Activated naive CD8-positive, alpha-beta T cell (primary cell): ENCODE data around the gene KCP.
"Not testable (repeated sequence)": the region's sequence is repeated elsewhere in the genome, so short reads cannot be mapped to it uniquely, and the experiment has no call there.

Experiments used
- H3K27ac Mint-ChIP-seq: one replicate; pipeline ENCODE4 v1.8.0; 2021; ENCODE audit warnings: mixed read lengths
- H3K27me3 Mint-ChIP-seq: one replicate; pipeline ENCODE4 v1.8.0; 2021; ENCODE audit warnings: mixed read lengths
- H3K36me3 Mint-ChIP-seq: one replicate; pipeline ENCODE4 v1.8.0; 2021; ENCODE audit warnings: mixed read lengths
- H3K4me1 Mint-ChIP-seq: one replicate; pipeline ENCODE4 v1.8.0; 2021; ENCODE audit warnings: low read depth, mixed read lengths
- H3K4me3 Mint-ChIP-seq: one replicate; pipeline ENCODE4 v1.8.0; 2021; ENCODE audit warnings: mild to moderate bottlenecking, mixed read lengths
- H3K9me3 Mint-ChIP-seq: one replicate; pipeline ENCODE4 v1.8.0; 2021; ENCODE audit warnings: low read depth, mixed read lengths

The KCP gene

GRCh38 chr7:128910569-128910945, at the start of gene KCP:
TSS of gene KCP (minus strand) at chr7:128910709. CDS start at chr7:128910676, 33 bp downstream.
- Mint-ChIP-seq H3K4me1 (peaks cover 6% of the 10 kb centered on the region), H3K27me3 (peaks cover 20% of the 10 kb centered on the region), H3K36me3 (no peaks in the 10 kb centered on the region)

GRCh38 chr7:128959296-128959695, 48.8 kb upstream of the KCP start:
- H3K36me3 Mint-ChIP-seq: peaks cover 12% of the 10 kb centered on the region
- H3K4me1 Mint-ChIP-seq: peaks cover 21% of the 10 kb centered on the region
- H3K9me3 Mint-ChIP-seq: no peaks in the 10 kb centered on the region
- peak overlapping the region; percentile 54 for H3K27ac Mint-ChIP-seq
- no peak overlapping the region for H3K4me3 Mint-ChIP-seq
- H3K27me3 Mint-ChIP-seq: no peaks in the 10 kb centered on the region

More at GRCh38 chr7:128910569-128910945, at the start of gene KCP:
- Mint-ChIP-seq H3K9me3 (no peaks in the 10 kb centered on the region), H3K27ac (no peak within 1 kb of the TSS), H3K4me3 (no peak within 1 kb of the TSS)

GRCh38 chr7:128955981-128956380, 45.5 kb upstream of the KCP start:
- Mint-ChIP-seq H3K4me3 (no peak overlapping the region), H3K27ac (no peak overlapping the region)

GRCh38 chr7:128954830-128955802, 44.6 kb upstream of the KCP start:
- H3K27ac Mint-ChIP-seq: peak overlapping the region; percentile 66
- H3K27me3 Mint-ChIP-seq: no peaks in the 10 kb centered on the region
- no peaks in the 10 kb centered on the region for H3K9me3 Mint-ChIP-seq
- H3K4me1 Mint-ChIP-seq: peaks cover 3% of the 10 kb centered on the region
- peaks cover 8% of the 10 kb centered on the region for H3K36me3 Mint-ChIP-seq
- no peak overlapping the region for H3K4me3 Mint-ChIP-seq

More at GRCh38 chr7:128955981-128956380, 45.5 kb upstream of the KCP start:
- H3K27me3 Mint-ChIP-seq: no peaks in the 10 kb centered on the region
- H3K4me1 Mint-ChIP-seq: peaks cover 3% of the 10 kb centered on the region
- peaks cover 8% of the 10 kb centered on the region for H3K36me3 Mint-ChIP-seq
- H3K9me3 Mint-ChIP-seq: no peaks in the 10 kb centered on the region

- no peak overlapping the region for H3K4me3 Mint-ChIP-seq
- no peak overlapping the region for H3K27ac Mint-ChIP-seq
- H3K36me3 Mint-ChIP-seq: peaks cover 8% of the 10 kb centered on the region
- H3K27me3 Mint-ChIP-seq: no peaks in the 10 kb centered on the region
- H3K4me1 Mint-ChIP-seq: no peaks in the 10 kb centered on the region
- H3K9me3 Mint-ChIP-seq: no peaks in the 10 kb centered on the region
Observed at GRCh38 chr7:128954150-128954549, 43.6 kb upstream of the KCP start.

GRCh38 chr7:128951296-128951695, 40.8 kb upstream of the KCP start:
- peaks cover 5% of the 10 kb centered on the region for H3K36me3 Mint-ChIP-seq
- H3K9me3 Mint-ChIP-seq: no peaks in the 10 kb centered on the region
- no peaks in the 10 kb centered on the region for H3K4me1 Mint-ChIP-seq
- H3K27me3 Mint-ChIP-seq: no peaks in the 10 kb centered on the region
- H3K27ac Mint-ChIP-seq: no peak overlapping the region
- H3K4me3 Mint-ChIP-seq: no peak overlapping the region

- H3K4me1 Mint-ChIP-seq: no peaks in the 10 kb centered on the region
- H3K27ac Mint-ChIP-seq: no peak overlapping the region
- peaks cover 4% of the 10 kb centered on the region for H3K36me3 Mint-ChIP-seq
- no peaks in the 10 kb centered on the region for H3K27me3 Mint-ChIP-seq
- no peak overlapping the region for H3K4me3 Mint-ChIP-seq
- H3K9me3 Mint-ChIP-seq: no peaks in the 10 kb centered on the region
Observed at GRCh38 chr7:128948976-128949760, 38.7 kb upstream of the KCP start.

- Mint-ChIP-seq H3K27ac (no peak overlapping the region), H3K4me3 (no peak overlapping the region), H3K9me3 (no peaks in the 10 kb centered on the region), H3K36me3 (peaks cover 3% of the 10 kb centered on the region), H3K4me1 (no peaks in the 10 kb centered on the region), H3K27me3 (no peaks in the 10 kb centered on the region)
Observed at GRCh38 chr7:128948312-128948973, 37.9 kb upstream of the KCP start.

GRCh38 chr7:128947854-128948253, 37.3 kb upstream of the KCP start:
- Mint-ChIP-seq H3K27me3 (no peaks in the 10 kb centered on the region), H3K4me1 (no peaks in the 10 kb centered on the region), H3K27ac (no peak overlapping the region), H3K36me3 (peaks cover 3% of the 10 kb centered on the region), H3K9me3 (no peaks in the 10 kb centered on the region), H3K4me3 (no peak overlapping the region)

GRCh38 chr7:128946936-128947830, 36.7 kb upstream of the KCP start:
- Mint-ChIP-seq H3K9me3 (no peaks in the 10 kb centered on the region), H3K36me3 (peaks cover 3% of the 10 kb centered on the region), H3K27me3 (no peaks in the 10 kb centered on the region), H3K27ac (no peak overlapping the region), H3K4me3 (no peak overlapping the region), H3K4me1 (no peaks in the 10 kb centered on the region)

GRCh38 chr7:128945668-128946366, 35.3 kb upstream of the KCP start:
- H3K9me3 Mint-ChIP-seq: no peaks in the 10 kb centered on the region
- H3K4me3 Mint-ChIP-seq: no peak overlapping the region
- no peaks in the 10 kb centered on the region for H3K36me3 Mint-ChIP-seq
- H3K27me3 Mint-ChIP-seq: peaks cover 5% of the 10 kb centered on the region
- H3K4me1 Mint-ChIP-seq: peaks cover 6% of the 10 kb centered on the region
- H3K27ac Mint-ChIP-seq: no peak overlapping the region

GRCh38 chr7:128944487-128945236, 34.2 kb upstream of the KCP start:
- Mint-ChIP-seq H3K36me3 (no peaks in the 10 kb centered on the region), H3K4me3 (no peak overlapping the region), H3K4me1 (peaks cover 6% of the 10 kb centered on the region)

GRCh38 chr7:128943251-128943650, 32.7 kb upstream of the KCP start:
- not testable (repeated sequence) for H3K4me1 Mint-ChIP-seq, H3K9me3 Mint-ChIP-seq, H3K36me3 Mint-ChIP-seq, H3K4me3 Mint-ChIP-seq, H3K27ac Mint-ChIP-seq, H3K27me3 Mint-ChIP-seq

More at GRCh38 chr7:128944487-128945236, 34.2 kb upstream of the KCP start:
- Mint-ChIP-seq H3K27me3 (peaks cover 5% of the 10 kb centered on the region), H3K27ac (no peak overlapping the region), H3K9me3 (no peaks in the 10 kb centered on the region)
